Thyroid gland (tissue), 4 donors: Measurements from ENCODE around the gene DPYSL5.

Source experiments
- POLR2A ChIP-seq, 2 donors: fragments of 450-650 bp; IDR thresholded peaks; one replicate each; pipeline ENCODE4 v1.6.1; 2017; ENCODE audit warnings: antibody characterized with exemption in 2 of 2, mild to moderate bottlenecking in 2 of 2, moderate library complexity in 1 of 2
- TF ChIP-seq, protein P1 (sequence below), 6 experiments: fragments of 200-600 bp in 3 of 6; fragments of 450-650 bp in 3 of 6; sonication (generic) in 3 of 6; IDR thresholded peaks; one replicate each; pipeline ENCODE4 v1.5.1; 2016 to 2019; ENCODE audit warnings: antibody characterized with exemption in 6 of 6, mild to moderate bottlenecking in 2 of 6, inconsistent platforms in 1 of 6, moderate library complexity in 1 of 6

DNA sequence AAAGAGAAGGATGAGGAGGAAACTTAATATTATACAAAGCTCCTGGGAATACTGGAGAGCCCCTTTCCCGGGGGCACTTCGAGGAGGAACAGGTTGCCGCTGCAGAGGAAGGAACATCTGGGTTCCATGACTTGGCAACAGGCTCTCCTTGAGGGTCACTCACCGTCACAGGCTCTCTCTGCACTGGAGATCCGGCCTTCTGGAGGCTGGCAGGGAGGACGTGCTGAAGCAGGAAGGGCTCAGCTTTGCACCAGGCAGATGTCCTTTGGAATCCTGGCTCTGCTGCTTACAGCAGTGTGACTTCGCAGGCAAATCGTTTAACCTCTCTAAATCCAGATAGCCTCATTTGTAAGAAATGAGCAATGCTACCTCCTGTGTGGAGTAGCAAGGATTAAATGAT, 2.9 kb upstream of the DPYSL5 start:
- TF ChIP-seq, protein P1, sequence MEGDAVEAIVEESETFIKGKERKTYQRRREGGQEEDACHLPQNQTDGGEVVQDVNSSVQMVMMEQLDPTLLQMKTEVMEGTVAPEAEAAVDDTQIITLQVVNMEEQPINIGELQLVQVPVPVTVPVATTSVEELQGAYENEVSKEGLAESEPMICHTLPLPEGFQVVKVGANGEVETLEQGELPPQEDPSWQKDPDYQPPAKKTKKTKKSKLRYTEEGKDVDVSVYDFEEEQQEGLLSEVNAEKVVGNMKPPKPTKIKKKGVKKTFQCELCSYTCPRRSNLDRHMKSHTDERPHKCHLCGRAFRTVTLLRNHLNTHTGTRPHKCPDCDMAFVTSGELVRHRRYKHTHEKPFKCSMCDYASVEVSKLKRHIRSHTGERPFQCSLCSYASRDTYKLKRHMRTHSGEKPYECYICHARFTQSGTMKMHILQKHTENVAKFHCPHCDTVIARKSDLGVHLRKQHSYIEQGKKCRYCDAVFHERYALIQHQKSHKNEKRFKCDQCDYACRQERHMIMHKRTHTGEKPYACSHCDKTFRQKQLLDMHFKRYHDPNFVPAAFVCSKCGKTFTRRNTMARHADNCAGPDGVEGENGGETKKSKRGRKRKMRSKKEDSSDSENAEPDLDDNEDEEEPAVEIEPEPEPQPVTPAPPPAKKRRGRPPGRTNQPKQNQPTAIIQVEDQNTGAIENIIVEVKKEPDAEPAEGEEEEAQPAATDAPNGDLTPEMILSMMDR (IDR thresholded peaks at IDR 0.05) = no peak
- TF ChIP-seq POLR2A (IDR thresholded peaks at IDR 0.05) = no peak
